ENCODE results near the gene RTBDN. TPM values are rescaled to one million over a fixed set of nuclear protein-coding genes. Genes with fewer than 3 reads are reported as not detected.
A peak's percentile ranks its signal among the peaks of the same experiment; 100 is the strongest.

RTBDN gene
- total RNA-seq, 1 donor, result not detected

GRCh38 chr19:12786141-12786870, 48.1 kb downstream of the RTBDN start:
- no peak overlapping the region for H3K4me3 ChIP-seq (ENCODE audit: low read depth, low read length)
- TF ChIP-seq CTCF (IDR thresholded peaks at IDR 0.05; ENCODE audit: insufficient read depth, low read depth, low read length), result no peak
- DNase-seq (ENCODE audit: low read depth), result no peak

DNA sequence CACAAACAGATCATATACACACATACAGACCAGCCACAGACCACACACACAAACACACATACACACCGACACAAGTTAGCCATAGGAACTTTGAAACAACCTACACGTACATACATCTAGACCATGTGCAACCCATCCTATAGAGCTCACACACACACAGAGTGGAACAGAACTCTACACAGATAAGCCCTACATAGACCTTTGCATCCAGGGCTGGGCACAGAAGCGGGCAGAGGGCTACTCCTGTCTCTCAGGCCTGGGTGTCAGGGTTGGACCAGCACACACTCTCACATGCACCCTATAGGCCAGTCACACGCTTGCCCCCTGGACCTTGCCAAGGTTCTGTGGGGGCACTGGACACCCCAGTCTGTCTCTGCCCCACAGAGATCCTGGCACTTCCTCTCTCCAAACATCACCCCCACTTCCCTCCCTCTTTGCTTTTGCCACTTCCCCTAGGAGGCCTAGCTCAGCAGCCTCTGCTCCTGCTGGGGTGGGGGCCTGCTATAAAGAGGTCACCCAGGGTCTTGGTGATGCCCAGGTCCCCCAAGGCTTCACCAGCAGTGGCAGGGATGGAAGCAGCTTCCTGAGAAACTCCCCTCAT, 48.8 kb downstream of the RTBDN start:
- no peak for DNase-seq (ENCODE audit: low read depth)
- no peak for TF ChIP-seq CTCF (IDR thresholded peaks at IDR 0.05; ENCODE audit: insufficient read depth, low read depth, low read length)
- no peak overlapping the region for H3K4me3 ChIP-seq (ENCODE audit: low read depth, low read length)

DNA sequence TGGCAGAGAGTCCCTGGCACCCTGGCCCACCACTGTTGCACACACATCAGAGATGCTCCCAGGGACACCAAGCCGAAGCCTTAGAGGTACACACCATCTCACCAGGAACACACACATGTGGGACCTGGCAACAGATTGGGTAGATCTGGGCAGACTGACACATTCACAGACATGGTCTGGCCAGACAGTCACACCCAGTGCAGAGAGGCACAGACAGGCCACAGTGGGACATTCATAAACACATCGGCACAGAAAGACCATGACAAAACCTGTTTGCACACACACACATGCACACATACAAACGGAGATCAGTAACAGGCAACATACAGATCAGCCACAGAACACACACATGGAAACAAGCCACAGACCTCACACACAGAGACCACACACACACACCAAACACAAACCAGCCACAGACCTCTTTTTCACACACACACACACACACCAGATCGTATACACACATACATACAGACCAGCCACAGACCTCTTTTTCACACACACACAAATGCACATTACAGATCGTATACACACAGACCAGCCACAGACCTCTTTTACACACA, 49.4 kb downstream of the RTBDN start:
- H3K4me3 ChIP-seq (ENCODE audit: low read depth, low read length), result no peak overlapping the region
- no peak for TF ChIP-seq CTCF (IDR thresholded peaks at IDR 0.05; ENCODE audit: insufficient read depth, low read depth, low read length)
- peak; percentile 41 for DNase-seq (ENCODE audit: low read depth)

DNA sequence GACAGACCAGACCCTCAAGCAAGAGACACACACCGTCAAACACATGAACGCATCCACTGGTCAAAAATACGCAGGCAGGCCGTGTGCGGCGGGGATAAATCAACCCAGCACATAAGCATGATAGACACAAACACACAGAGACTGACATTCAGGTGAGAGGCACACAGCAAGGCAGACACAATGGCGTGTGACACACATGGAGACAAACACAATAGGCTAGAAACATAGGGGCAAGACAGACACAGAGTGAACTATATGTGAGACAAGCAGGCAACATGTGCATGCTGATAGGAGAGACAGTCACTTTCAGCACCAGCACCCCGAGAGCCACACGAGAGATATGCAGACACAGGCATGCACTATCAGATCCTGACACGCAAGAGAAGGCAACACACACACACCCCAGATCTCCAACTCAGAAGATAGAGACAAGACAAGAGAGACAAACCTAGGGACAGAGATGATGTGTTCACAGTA, 49.9 kb downstream of the RTBDN start:
- H3K4me3 ChIP-seq (ENCODE audit: low read depth, low read length), result no peak overlapping the region
- no peak for TF ChIP-seq CTCF (IDR thresholded peaks at IDR 0.05; ENCODE audit: insufficient read depth, low read depth, low read length)
- DNase-seq (ENCODE audit: low read depth), result peak; percentile 63

DNA sequence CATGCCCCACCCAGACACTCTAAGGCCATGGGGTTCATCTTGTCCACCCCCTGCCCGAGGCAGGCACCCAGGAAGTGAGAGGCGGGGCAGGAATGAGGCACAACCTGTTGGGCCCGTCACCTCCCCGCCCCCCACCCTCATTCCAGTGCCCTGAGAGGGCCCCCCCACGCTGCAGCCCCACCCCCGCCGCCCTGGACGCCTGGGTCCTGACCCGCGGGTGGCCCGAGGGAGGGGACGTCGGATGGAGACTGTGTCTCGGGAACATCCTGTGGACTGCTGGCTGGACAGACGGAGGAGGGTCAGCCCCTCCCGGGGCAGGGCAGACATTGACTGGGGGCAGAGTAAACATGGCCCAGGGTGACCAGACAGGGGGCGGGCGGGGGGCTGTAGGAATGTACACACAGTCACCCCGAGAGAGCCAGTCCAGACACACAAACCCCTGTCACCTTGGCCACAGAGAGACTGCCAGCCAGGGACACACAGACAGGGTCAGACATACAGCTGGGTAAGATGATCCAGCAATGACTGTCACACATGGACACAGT, 50.5 kb downstream of the RTBDN start:
- no peak for TF ChIP-seq CTCF (IDR thresholded peaks at IDR 0.05; ENCODE audit: insufficient read depth, low read depth, low read length)
- peak; percentile 68 for DNase-seq (ENCODE audit: low read depth)
- no peak overlapping the region for H3K4me3 ChIP-seq (ENCODE audit: low read depth, low read length)

GRCh38 chr19:12783291-12783848, 51.0 kb downstream of the RTBDN start:
- TF ChIP-seq CTCF (IDR thresholded peaks at IDR 0.05; ENCODE audit: insufficient read depth, low read depth, low read length), result no peak
- peak overlapping the region; percentile 57 for H3K4me3 ChIP-seq (ENCODE audit: low read depth, low read length)
- no peak for DNase-seq (ENCODE audit: low read depth)

Data from fibroblast of villous mesenchyme (primary cell).